Measurements from ENCODE around the gene CCDC92.

The CCDC92 gene

GRCh38 chr12:123894823-123895345, 77.7 kb downstream of the CCDC92 start:
- no peak for ATAC-seq
- TF ChIP-seq POU6F1 (CRISPR knock-in tag; IDR thresholded peaks at IDR 0.05; ENCODE audit: borderline replicate concordance, low read depth) (no peak), GLIS3 (CRISPR knock-in tag; IDR thresholded peaks at IDR 0.05) (no peak), TCF4 (CRISPR knock-in tag; IDR thresholded peaks at IDR 0.05; ENCODE audit: borderline replicate concordance) (no peak), SNAI2 (CRISPR knock-in tag; IDR thresholded peaks at IDR 0.05) (no peak), TOX (CRISPR knock-in tag; IDR thresholded peaks at IDR 0.05; ENCODE audit: borderline replicate concordance) (no peak), ZNF70 (CRISPR knock-in tag; IDR thresholded peaks at IDR 0.05) (no peak), ZFP30 (CRISPR knock-in tag; IDR thresholded peaks at IDR 0.05) (no peak), CREB5 (CRISPR knock-in tag; IDR thresholded peaks at IDR 0.05; ENCODE audit: low read depth) (no peak), TSHZ2 (CRISPR knock-in tag; IDR thresholded peaks at IDR 0.05) (no peak), ZNF8 (CRISPR knock-in tag; IDR thresholded peaks at IDR 0.05) (no peak), ISL1 (CRISPR knock-in tag; IDR thresholded peaks at IDR 0.05) (no peak), ZC3H10 (CRISPR knock-in tag; IDR thresholded peaks at IDR 0.05) (no peak), PPARA (CRISPR knock-in tag; IDR thresholded peaks at IDR 0.05; ENCODE audit: borderline replicate concordance) (no peak), BACH2 (CRISPR knock-in tag; IDR thresholded peaks at IDR 0.05; ENCODE audit: borderline replicate concordance) (no peak), ARNTL (CRISPR knock-in tag; IDR thresholded peaks at IDR 0.05; ENCODE audit: borderline replicate concordance, low read depth) (no peak), CSDC2 (CRISPR knock-in tag; IDR thresholded peaks at IDR 0.05) (no peak), ZFP3 (CRISPR knock-in tag; IDR thresholded peaks at IDR 0.05) (no peak), ZNF565 (CRISPR knock-in tag; conservative IDR thresholded peaks at IDR 0.05; ENCODE audit: low read depth) (no peak)

DNA sequence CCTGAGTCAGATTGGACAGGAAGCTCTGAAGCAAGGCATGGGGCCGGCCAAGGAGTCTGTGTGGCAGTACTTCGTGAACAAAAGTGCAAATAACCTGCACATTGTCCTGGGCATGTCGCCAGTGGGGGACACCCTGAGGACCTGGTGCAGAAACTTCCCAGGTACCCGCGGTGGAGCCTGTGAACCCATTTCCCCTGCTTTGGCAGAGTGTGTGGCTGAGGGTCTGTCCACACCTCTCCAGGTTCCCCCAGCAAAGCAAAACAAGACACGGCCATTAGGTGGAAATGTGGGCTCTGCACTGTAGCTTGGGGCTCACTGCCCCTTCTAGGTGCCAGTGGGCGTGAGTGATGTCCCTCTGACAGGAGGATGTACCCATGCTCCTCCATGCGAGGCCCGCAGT, 79.4 kb downstream of the CCDC92 start:
- TF ChIP-seq ZFP30 (CRISPR knock-in tag; IDR thresholded peaks at IDR 0.05) (no peak), TSHZ2 (CRISPR knock-in tag; IDR thresholded peaks at IDR 0.05) (no peak), ZFP3 (CRISPR knock-in tag; IDR thresholded peaks at IDR 0.05) (no peak)
- ATAC-seq, result no peak

DNA sequence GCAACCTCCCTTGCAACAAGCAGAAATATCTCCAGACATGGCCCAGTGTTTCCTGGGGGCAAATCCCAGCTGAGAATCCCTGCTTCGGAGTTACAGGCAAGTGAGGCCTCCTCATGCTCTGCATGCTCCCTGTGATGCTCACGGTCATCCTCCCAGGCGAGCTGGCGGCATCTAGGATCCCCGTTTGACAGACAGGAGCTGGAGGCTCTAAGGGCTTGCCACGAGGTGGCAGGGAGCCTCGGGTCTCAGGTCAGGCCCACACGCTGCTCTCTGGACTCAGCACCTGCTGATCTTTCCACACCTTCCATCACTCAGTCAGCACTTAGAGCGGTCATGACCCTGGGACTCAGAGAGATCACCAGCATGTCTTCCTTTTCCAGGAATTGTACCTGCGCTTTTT, 79.8 kb downstream of the CCDC92 start:
- ATAC-seq, result no peak
- TF ChIP-seq PPARA (CRISPR knock-in tag; IDR thresholded peaks at IDR 0.05; ENCODE audit: borderline replicate concordance), result no peak
- TF ChIP-seq, protein P1, sequence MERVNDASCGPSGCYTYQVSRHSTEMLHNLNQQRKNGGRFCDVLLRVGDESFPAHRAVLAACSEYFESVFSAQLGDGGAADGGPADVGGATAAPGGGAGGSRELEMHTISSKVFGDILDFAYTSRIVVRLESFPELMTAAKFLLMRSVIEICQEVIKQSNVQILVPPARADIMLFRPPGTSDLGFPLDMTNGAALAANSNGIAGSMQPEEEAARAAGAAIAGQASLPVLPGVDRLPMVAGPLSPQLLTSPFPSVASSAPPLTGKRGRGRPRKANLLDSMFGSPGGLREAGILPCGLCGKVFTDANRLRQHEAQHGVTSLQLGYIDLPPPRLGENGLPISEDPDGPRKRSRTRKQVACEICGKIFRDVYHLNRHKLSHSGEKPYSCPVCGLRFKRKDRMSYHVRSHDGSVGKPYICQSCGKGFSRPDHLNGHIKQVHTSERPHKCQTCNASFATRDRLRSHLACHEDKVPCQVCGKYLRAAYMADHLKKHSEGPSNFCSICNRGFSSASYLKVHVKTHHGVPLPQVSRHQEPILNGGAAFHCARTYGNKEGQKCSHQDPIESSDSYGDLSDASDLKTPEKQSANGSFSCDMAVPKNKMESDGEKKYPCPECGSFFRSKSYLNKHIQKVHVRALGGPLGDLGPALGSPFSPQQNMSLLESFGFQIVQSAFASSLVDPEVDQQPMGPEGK (CRISPR knock-in tag; IDR thresholded peaks at IDR 0.05; ENCODE audit: borderline replicate concordance), result no peak
- no peak for TF ChIP-seq CREB5 (CRISPR knock-in tag; IDR thresholded peaks at IDR 0.05; ENCODE audit: low read depth)
- TF ChIP-seq ARNTL (CRISPR knock-in tag; IDR thresholded peaks at IDR 0.05; ENCODE audit: borderline replicate concordance, low read depth), result no peak
- no peak for TF ChIP-seq ESRRG (CRISPR knock-in tag; IDR thresholded peaks at IDR 0.05)
- TF ChIP-seq ZNF565 (CRISPR knock-in tag; conservative IDR thresholded peaks at IDR 0.05; ENCODE audit: low read depth), result no peak
- no peak for TF ChIP-seq TSHZ2 (CRISPR knock-in tag; IDR thresholded peaks at IDR 0.05)
- TF ChIP-seq ZC3H10 (CRISPR knock-in tag; IDR thresholded peaks at IDR 0.05), result no peak
- TF ChIP-seq ISL1 (CRISPR knock-in tag; IDR thresholded peaks at IDR 0.05), result no peak
- TF ChIP-seq ZNF8 (CRISPR knock-in tag; IDR thresholded peaks at IDR 0.05), result no peak
